OCI-LY7 (cell line): ENCODE results near the gene C4orf50. TPM values are rescaled to one million over a fixed set of nuclear protein-coding genes. Genes with fewer than 3 reads are reported as not detected.
"Not testable (repeated sequence)": the region's sequence is repeated elsewhere in the genome, so short reads cannot be mapped to it uniquely, and the experiment has no call there.

ENCODE experiments used
- BruUV-seq: library from RNA; stranded (reverse); fragments of 400-500 nt; replicated peaks from 2 replicates; lab custom pipeline; 2021; lab: Mats Ljungman, UMichigan
- CTCF ChIA-PET: fragments of 300-600 bp; sonication (Branson Sonifier 250); formaldehyde crosslinking; loops from one replicate; lab custom pipeline; 2022; ENCODE audit warnings: antibody characterized with exemption; ENCODE audit not compliant: unreplicated experiment; lab: Charles Lee
- POLR2A ChIA-PET: fragments of 300-600 bp; sonication (Branson Sonifier 250); formaldehyde crosslinking; loops from one replicate; lab custom pipeline; 2022; ENCODE audit warnings: antibody characterized with exemption; lab: Charles Lee
- DNase-seq: peaks from one replicate; pipeline ENCODE4 v3.0.0-alpha.2; 2015; ENCODE audit warnings: low spot score
- H2AFZ ChIP-seq: fragments of 200-600 bp; sonication (generic), shearing (Covaris generic); 2 replicates; pipeline ENCODE4 v1.6.1; 2014; ENCODE audit warnings: mild to moderate bottlenecking, antibody characterized with exemption, low read length, moderate library complexity
- H3K27ac ChIP-seq: fragments of 200-600 bp; sonication (generic); 2 replicates; pipeline ENCODE4 v1.5.1; 2014; ENCODE audit warnings: mixed run types, low read depth, mild to moderate bottlenecking, moderate library complexity, low read length, inconsistent platforms; ENCODE audit not compliant: poor library complexity, severe bottlenecking
- H3K36me3 ChIP-seq: fragments of 200-600 bp; sonication (generic); 2 replicates; pipeline ENCODE4 v1.6.1; 2014; ENCODE audit warnings: mild to moderate bottlenecking, antibody characterized with exemption, low read length, moderate library complexity, mixed read lengths; ENCODE audit not compliant: insufficient read depth
- H3K4me1 ChIP-seq: fragments of 200-600 bp; sonication (generic); 2 replicates; pipeline ENCODE4 v1.5.1; 2014; ENCODE audit warnings: mild to moderate bottlenecking, low read length; ENCODE audit not compliant: insufficient read depth, poor library complexity, severe bottlenecking
- H3K4me2 ChIP-seq: fragments of 200-600 bp; sonication (generic); 2 replicates; pipeline ENCODE4 v1.6.1; 2014; ENCODE audit warnings: mild to moderate bottlenecking, low read length
- H3K4me3 ChIP-seq: fragments of 200-600 bp; sonication (generic); 2 replicates; pipeline ENCODE4 v1.5.1; 2014; ENCODE audit warnings: mild to moderate bottlenecking, low read depth, low read length; ENCODE audit not compliant: poor library complexity, severe bottlenecking
- H3K79me2 ChIP-seq: fragments of 200-600 bp; sonication (generic); 2 replicates; pipeline ENCODE4 v1.6.1; 2016; ENCODE audit warnings: low read depth, mild to moderate bottlenecking, low read length, moderate library complexity, mixed read lengths; ENCODE audit not compliant: insufficient read depth
- H3K9me2 ChIP-seq: fragments of 200-600 bp; sonication (generic); 2 replicates; pipeline ENCODE4 v1.6.1; 2016; ENCODE audit warnings: mild to moderate bottlenecking, low read length, mixed read lengths; ENCODE audit not compliant: insufficient read depth
- H3K9me3 ChIP-seq: fragments of 200-600 bp; sonication (generic); 2 replicates; pipeline ENCODE4 v1.6.1; 2014; ENCODE audit warnings: mild to moderate bottlenecking, mixed run types, low read length, mixed read lengths
- H4K20me1 ChIP-seq: fragments of 200-600 bp; sonication (generic); 2 replicates; pipeline ENCODE4 v1.6.1; 2014; ENCODE audit warnings: mild to moderate bottlenecking, antibody characterized with exemption, low read length, moderate library complexity, mixed read lengths; ENCODE audit not compliant: insufficient read depth
- EZH2phosphoT487 ChIP-seq: fragments of 200-600 bp; sonication (generic); IDR thresholded peaks from 2 replicates; pipeline ENCODE4 v1.6.1; 2018; ENCODE audit warnings: low read depth, borderline replicate concordance, mild to moderate bottlenecking, mixed run types, antibody characterized with exemption, low read length, moderate library complexity, mixed read lengths
- intact Hi-C: fragments of 100-400 bp; cut with micrococcal nuclease; formaldehyde crosslinking; loops from one replicate; pipeline ENCODE4 v1.10.0; 2022; ENCODE audit not compliant: unreplicated experiment
- total RNA-seq, 2 experiments: library from RNA; depleted of rRNA in 1 of 2; stranded (reverse); fragments of >200 nt in 1 of 2; shearing (Covaris generic) in 1 of 2; gene quantifications; 2 replicates each; pipeline ENCODE4 v1.2.3, GENCODE V29; 2014 to 2022
- TF ChIP-seq, protein P1 (sequence below): fragments of 200-600 bp; sonication (generic); conservative IDR thresholded peaks from 2 replicates; pipeline ENCODE4 v1.5.1; 2014; ENCODE audit warnings: mild to moderate bottlenecking, antibody characterized with exemption, low read length, moderate library complexity, mixed read lengths

C4orf50 gene
- total RNA-seq, 2 experiments from 2014 or later: 0.06 TPM; not detected in 1

DNA sequence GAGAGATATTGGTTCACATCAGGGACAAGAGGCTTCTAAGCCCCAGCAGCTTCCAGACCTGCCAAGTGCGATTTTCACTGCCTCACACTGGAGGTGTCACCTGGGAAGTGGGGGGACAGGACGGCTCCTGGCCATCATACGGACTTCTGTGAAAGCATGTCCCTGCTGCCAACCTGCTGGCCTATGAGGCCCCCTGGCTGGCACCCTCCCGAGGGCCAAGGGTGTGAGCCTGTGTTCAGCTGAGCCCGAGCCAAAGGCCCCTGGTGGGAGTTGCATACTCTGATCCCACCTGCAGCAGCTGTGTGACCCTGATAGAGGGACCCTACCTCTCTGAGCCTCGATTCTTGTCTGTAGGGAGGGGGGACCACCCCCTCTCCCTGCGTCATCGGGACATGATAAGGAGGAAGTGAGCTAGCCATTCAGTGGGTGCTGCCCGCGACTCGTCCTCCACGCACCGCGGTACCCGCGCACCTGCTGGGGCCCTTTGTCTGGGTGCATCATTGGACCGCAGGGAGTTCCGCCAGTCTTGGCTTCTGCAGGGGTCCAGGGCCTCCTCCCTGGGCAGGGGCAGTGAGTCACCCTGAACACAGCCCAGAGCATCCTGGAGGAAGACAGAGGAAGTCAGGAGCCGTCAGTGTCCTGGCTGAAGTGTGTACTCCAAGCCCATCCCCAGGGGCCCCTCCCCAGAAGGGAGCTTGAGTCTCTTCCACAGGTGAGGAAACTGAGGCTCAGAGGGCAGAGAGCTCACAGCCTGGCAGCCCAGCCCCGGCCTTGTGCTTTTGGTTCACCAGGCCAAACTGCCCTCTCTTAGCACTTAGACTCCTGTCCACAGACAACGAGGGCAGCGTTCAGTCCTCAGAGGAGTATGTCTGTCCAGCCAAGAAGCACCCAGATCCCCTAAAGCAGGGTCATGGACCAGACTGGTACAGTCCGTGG lies 24.1 kb downstream of the C4orf50 start:
- CTCF ChIA-PET: no interaction called here

GRCh38 chr4:5993346-5993745 lies 24.9 kb downstream of the C4orf50 start:
- H2AFZ ChIP-seq, H4K20me1 ChIP-seq, H3K27ac ChIP-seq, DNase-seq, H3K4me2 ChIP-seq, intact Hi-C loops, H3K79me2 ChIP-seq, H3K36me3 ChIP-seq, H3K4me3 ChIP-seq, BruUV-seq, H3K9me2 ChIP-seq, H3K4me1 ChIP-seq, CTCF ChIA-PET, H3K9me3 ChIP-seq: not testable (repeated sequence)
- POLR2A ChIA-PET: interaction anchor here (0.6 to 1.1 kb wide), 2 partner anchors 9 to 276 kb away, joined by 3 to 5 read pairs; partner anchors contain the start of gene WFS1

More for the DNA sequence above, 24.1 kb downstream of the C4orf50 start:
- no peak for DNase-seq
- Histone ChIP-seq H3K4me3 (no peak overlapping the region), H3K4me1 (peaks cover 7% of the 10 kb centered on the region), H4K20me1 (no peaks in the 10 kb centered on the region), H2AFZ (no peak overlapping the region), H3K9me2 (no peaks in the 10 kb centered on the region), H3K4me2 (no peak overlapping the region), H3K79me2 (no peaks in the 10 kb centered on the region), H3K9me3 (no peaks in the 10 kb centered on the region), H3K36me3 (no peaks in the 10 kb centered on the region), H3K27ac (no peak overlapping the region)
- intact Hi-C loops: no loop called here
- no peak for TF ChIP-seq EZH2phosphoT487
- TF ChIP-seq, protein P1, sequence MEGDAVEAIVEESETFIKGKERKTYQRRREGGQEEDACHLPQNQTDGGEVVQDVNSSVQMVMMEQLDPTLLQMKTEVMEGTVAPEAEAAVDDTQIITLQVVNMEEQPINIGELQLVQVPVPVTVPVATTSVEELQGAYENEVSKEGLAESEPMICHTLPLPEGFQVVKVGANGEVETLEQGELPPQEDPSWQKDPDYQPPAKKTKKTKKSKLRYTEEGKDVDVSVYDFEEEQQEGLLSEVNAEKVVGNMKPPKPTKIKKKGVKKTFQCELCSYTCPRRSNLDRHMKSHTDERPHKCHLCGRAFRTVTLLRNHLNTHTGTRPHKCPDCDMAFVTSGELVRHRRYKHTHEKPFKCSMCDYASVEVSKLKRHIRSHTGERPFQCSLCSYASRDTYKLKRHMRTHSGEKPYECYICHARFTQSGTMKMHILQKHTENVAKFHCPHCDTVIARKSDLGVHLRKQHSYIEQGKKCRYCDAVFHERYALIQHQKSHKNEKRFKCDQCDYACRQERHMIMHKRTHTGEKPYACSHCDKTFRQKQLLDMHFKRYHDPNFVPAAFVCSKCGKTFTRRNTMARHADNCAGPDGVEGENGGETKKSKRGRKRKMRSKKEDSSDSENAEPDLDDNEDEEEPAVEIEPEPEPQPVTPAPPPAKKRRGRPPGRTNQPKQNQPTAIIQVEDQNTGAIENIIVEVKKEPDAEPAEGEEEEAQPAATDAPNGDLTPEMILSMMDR: no peak
- BruUV-seq: no TSS peak
- POLR2A ChIA-PET: interaction anchor here (1.1 kb wide), 1 partner anchor 8 kb away, joined by 3 read pairs; no protein-coding TSS in a partner anchor

DNA sequence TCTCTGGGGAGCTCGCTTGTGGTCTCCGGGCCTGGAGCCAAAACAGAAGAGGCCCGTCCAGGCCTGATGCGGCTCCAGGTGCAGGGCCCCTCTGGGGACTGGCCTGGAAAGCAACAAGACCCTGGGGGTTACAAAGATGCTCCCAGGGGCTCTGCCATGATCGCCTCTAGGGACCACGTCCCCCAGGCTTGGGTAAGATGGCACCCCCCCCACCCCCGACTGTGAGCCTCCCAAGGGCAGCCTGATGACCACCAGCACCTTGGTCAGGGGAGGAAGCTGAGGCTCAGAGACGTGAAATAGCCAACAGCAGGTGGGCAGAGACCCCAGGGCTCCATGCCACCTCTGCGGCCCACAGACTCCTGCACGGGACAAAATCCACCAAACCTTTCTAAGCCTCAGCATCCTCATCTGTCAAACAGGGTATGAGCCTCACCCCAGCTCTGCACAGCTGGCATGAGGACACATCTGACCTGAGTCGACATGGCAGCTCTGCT lies 25.4 kb downstream of the C4orf50 start:
- H3K9me3 ChIP-seq: no peaks in the 10 kb centered on the region
- intact Hi-C loops: no loop called here
- no TSS peak for BruUV-seq
- no peaks in the 10 kb centered on the region for H3K9me2 ChIP-seq
- no peaks in the 10 kb centered on the region for H4K20me1 ChIP-seq
- peaks cover 7% of the 10 kb centered on the region for H3K4me1 ChIP-seq
- no peak overlapping the region for H2AFZ ChIP-seq
- ChIA-PET CTCF (interaction anchor here (0.6 kb wide), 1 partner anchor 75 kb away, joined by 3 read pairs; no protein-coding TSS in a partner anchor), POLR2A (interaction anchor here (0.6 to 1.1 kb wide), 2 partner anchors 10 to 277 kb away, joined by 3 to 5 read pairs; partner anchors contain the start of gene WFS1)
- H3K4me2 ChIP-seq: no peak overlapping the region
- DNase-seq: peak; percentile 55
- no peaks in the 10 kb centered on the region for H3K79me2 ChIP-seq
- no peak overlapping the region for H3K4me3 ChIP-seq
- TF ChIP-seq, protein P1: no peak
- no peak for TF ChIP-seq EZH2phosphoT487
- H3K36me3 ChIP-seq: no peaks in the 10 kb centered on the region
- no peak overlapping the region for H3K27ac ChIP-seq
